DMS153 (cell line): ENCODE measurements around the gene CMTM2.

ENCODE experiments used
- DNase-seq: peaks from one replicate; lab custom pipeline; 2025; lab: John Stamatoyannopoulos, UW

The CMTM2 gene

GRCh38 chr16:66634527-66635196, 55.4 kb downstream of the CMTM2 start:
- DNase-seq, result no peak

DNA sequence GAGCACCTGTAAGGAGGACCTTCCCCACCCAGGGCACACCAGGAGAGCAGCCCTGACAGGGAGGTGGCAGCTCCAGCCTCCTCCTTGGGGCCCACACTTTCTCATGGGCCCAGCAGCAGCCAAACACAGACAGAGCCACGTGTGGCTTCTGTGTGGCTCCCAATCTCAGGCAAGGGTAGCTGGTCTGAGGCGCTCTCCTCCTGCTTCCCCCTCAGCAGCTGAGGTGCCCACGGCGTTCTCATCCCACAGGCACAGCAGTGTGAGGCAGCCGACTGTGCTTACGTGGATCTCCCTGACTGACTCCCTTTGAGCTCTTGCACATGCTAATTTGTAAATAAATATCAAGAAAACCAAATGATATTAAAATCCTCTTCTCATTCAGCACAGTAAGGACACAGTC, 56.1 kb downstream of the CMTM2 start:
- no peak for DNase-seq

DNA sequence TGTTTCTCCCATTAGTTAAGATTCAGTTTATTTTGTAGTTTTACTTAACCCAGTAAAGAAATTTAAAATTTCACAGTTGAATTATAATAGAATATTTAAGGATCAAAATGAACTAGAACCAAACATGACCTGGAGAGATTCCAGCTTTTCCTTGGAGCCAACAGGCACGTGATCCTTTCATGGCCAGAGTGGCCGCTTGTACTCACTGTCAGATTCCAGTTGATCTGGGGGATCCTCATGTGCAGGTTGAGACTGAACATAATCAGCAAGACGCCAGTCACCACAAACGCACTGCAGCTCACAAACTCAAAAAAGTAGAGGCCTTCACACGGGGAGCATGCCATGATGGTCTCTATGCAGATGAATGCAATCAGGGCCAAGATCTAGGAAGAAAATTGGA, 56.9 kb downstream of the CMTM2 start:
- no peak for DNase-seq

DNA sequence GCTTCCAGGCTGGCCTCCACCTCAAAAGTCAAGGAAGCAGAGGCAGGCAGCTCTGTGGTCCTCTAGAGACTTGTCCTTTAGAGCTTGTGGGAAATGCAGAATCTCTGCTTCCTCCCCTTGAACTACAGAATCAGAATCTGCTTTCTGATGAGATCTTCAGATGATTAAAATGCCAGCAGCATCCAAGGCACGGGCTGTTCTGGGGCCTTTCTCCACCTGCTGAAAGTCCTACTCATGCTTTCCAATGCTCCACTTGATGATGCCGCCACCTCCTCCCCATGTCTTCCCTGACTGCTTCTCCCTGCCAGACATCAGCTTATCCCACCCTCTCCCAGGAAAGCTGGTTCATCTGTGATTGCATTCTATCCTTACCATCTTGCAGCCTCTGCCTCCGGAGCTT, 58.5 kb downstream of the CMTM2 start:
- DNase-seq, result no peak
